Left lobe of liver (tissue), 1 donor: ENCODE data around the gene INSYN2B. TPM values are rescaled to one million over a fixed set of nuclear protein-coding genes. Genes with fewer than 3 reads are reported as not detected.

Experiments used
- total RNA-seq: library from RNA; stranded (reverse); gene quantifications from one replicate; pipeline ENCODE4 v1.2.1, GENCODE V29; 2021
- donor health status: DM: no; HTN: yes; CAD: no.

Gene INSYN2B
- total RNA-seq, 1 donor from 2014 or later, result not detected

Other genes starting within 250 kb of the INSYN2B start
- gene FOXI1, start 125.4 kb upstream of the INSYN2B start, total RNA-seq, result not detected